Stromal cell of bone marrow (primary cell): Measurements from ENCODE around the gene ZNF784.

Experiments used
- DNase-seq: peaks from one replicate; pipeline ENCODE4 v3.0.0-alpha.2; 2012; ENCODE audit warnings: low read depth

The ZNF784 gene

DNA sequence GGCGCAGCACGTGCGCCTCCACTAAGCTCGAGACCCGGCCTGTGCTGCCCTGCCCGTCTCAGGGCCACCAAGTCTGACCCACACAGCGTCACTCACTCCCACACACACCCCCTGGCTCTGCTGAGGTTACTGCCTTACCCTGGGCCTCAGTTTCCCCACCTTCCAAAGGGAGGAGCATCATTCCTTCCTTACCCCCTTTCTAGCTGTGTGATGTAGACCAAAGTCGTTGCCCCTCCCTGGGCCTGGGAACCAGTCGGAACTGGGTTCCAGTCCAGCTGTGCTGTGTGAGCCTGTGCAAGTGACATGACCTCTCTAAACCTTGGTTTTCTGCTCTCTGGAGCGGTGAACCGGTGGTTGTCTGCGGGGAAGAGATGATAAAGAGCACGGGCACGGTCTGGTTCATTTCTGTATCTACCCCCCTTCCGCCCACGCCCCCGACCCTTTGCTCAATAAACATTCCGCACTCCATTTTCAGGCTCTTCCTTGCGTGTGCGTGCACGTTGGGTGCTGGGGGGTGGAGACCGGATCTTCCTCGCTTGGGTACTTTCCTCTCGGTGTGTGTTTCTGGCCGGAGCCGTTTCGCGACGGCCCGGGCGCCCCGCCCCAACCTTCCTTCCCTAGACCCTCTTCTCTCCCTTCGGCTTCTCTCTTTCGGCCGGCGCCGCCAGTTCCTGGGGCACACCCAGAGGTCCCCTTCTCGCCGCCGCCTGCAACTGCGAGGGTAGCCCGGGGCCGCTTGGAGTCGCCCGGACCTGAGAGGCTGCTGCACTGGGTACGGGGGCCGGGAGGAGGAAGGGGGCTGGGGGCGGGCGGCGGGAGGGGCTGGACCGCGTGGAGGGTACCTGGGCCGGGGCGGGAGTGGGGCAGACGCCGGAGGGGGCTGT, 18.9 kb upstream of the ZNF784 start, which contains the start of gene ZNF581:
Gene ZNF581, plus strand, starts transcription at position 647 of the 884 bp plus-strand sequence. CDS start 923 bp downstream, outside the sequence.
- DNase-seq: no peak

DNA sequence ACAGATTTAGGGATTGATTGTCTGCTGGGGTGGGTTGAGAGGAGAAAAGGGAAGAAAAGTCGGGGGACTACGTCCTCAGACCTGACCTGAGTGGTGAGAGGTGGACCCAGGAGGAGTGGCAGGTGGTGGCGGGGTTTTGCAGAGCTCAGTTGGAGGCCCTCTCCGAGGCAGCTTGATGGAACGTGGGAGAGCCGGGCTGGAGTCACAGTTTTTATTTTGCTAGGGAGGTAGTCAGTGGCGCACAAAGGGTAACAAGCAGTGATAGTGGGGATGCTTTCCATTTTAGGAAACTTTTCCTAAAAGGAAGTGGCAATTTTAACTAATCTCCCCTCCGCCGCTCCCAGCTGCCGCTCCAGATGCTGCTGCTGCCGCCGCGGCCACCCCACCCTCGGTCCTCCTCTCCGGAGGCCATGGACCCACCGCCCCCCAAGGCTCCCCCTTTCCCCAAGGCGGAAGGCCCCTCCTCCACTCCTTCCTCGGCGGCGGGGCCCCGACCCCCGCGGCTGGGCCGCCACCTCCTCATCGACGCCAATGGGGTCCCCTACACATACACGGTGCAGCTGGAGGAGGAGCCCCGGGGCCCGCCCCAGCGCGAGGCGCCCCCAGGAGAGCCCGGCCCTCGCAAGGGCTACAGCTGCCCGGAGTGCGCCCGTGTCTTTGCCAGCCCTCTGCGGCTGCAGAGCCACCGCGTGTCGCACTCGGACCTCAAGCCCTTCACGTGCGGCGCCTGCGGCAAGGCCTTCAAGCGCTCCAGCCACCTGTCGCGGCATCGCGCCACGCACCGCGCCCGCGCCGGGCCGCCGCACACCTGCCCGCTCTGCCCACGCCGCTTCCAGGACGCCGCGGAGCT, 18.0 kb upstream of the ZNF784 start:
- DNase-seq: no peak

DNA sequence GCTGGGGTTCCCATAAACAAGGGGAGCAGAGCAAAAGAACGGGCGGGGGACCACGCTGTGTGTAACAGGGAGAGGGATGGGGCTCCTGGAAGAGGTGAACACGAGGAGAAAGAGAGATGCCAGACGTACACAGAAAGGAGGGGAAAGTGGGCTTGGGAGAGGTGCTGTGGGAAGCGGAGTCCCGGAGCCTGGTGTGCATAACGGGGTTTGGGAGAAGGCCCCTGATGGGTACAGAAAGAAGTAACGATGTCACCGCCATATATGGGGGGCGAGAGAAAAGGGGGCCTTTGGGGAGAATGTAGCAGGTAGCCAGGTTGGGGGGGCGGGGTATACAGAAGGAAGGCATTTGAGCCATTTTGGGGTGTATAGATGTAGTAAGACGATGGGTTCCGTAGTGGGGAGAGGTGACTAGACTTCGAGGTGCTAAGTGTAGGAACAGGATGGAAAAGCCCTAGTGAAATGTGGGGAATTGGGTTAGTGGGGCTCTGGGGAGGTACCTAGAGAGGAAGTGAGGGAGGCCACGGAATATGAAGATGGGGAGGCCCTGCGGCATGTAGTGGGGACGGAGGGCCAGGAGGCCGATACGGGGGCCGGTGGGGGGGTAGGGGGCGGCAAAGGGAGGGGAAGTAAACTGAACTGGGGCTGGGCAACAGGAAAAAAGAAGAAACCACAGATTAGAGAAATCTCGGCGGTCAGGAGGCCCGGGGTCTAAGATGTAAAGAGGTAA, 17.2 kb upstream of the ZNF784 start:
- no peak for DNase-seq

DNA sequence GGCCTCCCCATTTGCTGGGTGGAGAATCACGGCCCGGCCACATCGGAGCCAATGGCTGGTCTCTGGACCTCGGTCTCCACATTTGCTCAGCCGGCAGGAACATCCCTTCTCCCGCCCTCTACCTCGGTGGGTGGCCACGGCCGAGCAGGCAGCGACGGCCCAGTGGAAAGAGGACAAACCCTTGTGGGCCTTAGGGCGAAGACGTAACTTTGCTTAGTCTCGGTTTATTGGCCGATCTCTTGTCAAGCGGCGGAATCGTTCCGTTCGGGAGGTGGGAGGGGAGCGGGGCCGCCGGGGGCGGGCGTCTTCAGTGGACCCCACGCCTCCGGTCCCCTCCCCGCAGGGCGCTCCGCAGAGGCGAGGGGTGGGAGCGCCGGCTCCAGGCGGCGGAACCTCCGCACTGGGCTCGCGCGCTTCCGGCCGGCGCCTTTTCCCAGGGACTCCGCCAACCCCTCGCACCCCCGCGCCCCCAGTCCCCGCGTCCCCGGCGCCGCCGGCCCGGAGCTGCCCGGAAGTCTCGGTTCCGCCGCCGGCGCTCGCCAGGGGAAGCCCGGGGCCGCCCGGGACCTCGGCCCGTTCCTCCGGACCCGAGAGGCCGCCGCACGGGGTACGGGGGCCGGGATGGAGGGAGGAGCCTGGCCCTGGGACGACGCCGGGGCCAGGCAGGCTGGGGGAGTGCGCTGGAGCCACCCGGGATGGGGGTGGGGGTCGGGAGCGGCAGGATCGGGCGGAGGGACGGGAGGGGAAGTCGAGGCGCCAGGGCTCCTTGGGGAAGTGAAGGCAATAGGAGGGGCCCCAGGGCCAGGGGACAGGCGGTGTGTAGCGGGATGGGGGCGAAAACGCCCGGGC, 16.4 kb upstream of the ZNF784 start, which contains the start of gene ZNF580:
Gene ZNF580, plus strand, starts transcription at position 426 of the 849 bp plus-strand sequence. CDS start 1,507 bp downstream, outside the sequence.
- DNase-seq: no peak

DNA sequence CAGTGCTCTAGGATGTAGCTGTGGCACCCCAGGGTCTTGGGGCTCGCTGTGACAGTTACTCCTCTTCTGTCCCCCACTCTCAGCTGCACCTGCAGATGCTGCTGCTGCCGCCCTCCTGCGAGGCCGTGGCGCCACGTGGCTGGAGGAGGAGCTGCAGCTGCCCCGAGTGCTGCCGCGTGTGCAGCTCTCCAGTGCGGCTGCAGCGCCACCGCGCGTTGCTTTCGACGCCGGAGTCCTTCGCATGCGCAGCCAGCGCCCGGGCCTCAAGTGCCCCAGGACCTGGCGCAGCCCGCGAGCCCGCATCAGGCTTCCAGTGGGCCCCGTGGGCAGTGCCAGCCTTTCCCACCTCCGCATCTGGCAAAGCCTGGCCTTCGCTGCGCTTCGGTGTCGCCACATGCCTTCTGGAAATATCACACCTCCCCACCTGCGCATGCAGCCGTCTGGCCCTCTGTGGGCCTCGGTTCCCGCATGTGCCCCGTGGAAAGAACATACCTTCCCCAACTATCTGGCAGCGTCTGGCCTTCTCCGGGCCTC, 15.7 kb upstream of the ZNF784 start:
- DNase-seq: no peak

DNA sequence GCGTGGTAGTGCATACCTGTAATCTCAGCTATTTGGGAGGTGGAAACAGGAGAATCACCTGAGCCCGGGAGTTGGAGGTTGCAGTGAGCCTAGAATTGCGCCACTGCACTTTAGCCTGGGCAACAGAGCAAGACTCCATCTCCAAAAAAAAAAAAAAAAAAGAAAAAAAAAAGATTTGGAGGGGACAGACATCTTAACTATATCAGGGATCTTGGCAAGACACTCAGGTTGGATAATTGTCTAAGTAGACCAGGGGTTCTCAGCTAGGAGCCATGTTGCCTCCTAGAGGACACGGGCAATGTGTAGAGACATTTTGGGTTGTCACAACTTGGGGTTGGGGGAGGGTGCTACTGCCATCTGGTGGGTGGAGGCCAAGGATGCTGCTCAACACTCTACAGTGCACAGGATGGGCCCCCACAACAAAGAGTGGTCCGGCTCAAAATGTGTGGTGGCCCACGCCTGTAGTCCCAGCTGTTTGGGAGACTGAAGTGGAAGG, 14.5 kb upstream of the ZNF784 start:
- no peak for DNase-seq

DNA sequence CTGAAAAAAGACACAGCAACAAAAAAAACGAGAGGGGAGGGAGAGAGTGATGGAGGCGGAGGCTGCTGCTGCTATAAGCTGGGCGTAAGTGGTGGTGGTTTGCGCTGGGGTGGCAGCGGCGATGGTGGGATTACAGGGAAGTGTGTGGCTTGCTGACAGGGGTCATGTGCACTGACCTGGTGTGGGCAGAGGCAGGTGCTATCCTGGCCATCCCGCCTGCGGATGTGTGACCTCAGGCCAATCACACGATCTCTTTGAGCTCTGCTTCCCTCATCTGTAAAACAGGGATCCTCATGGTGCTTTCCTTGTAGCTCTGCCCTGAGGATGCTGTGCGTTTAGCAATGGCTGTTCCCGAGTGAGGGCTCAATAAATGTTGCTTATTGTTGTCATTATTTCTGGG, 13.2 kb upstream of the ZNF784 start:
- DNase-seq: no peak

DNA sequence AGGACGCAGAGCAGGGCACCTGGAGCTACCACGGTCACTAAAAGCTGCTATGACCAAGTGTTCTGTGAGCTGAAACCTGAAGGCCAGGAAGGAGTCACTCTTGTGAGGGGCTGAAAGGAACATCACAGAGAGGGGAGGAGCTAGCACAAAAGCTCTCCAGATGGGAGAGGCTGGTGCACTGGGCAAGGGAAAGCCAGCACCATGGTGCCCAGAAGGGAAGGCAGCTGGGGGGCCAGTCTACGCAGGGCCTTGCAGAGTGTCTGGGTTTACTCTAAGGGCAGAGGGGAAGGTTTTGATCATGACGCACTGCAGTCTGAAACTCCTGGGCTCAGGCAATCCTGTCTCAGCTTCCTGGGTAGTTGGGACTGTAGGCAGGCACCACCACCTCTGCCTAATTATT, 12.4 kb upstream of the ZNF784 start:
- no peak for DNase-seq

DNA sequence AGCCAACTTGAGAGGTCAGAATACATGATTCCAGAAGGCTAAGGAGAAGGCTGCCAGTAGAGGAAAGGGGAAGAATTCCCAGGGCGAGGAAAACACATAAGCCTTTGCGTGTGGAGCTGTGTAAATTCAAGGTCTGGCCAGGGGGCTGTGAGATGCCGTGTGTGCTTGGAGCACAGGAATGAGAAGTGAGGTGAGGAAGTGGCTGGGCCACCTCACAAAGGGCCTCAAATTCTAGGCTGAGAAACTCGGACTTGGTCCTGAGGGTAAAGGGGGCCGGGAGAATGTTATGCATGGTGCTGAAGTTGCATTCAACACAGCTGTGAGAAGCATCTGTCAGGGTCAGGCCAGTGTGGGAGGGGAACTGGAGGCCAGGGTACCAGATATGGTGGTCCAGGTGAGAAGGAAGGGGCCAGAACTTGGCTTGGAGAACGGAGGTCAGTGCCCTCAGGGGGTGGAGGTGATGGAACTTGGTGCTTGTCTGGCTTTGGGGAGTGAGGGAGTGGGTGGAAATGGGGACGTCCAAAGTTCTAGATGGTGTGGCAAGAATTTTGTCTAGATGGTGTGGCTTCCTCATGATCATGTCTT, 11.6 kb upstream of the ZNF784 start:
- DNase-seq: no peak

DNA sequence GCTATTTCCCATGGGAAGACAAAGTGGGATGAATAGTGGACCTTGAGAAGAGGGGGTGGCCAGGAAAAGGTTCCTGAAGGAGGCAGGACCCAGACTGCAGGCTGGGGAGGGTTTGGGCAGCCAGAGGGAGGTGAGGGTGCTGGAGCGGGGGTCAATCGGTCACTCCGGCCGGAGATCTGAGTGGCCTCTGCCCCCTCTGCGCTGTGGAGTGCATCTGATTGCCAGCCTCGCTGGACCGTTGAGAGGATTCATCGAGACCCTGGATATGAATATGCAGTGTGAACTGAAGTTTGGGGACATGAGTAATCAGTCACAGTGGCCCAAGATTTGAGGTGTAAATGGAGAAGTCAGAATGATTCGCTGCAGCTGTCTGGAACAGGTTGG, 11.0 kb upstream of the ZNF784 start:
- no peak for DNase-seq

DNA sequence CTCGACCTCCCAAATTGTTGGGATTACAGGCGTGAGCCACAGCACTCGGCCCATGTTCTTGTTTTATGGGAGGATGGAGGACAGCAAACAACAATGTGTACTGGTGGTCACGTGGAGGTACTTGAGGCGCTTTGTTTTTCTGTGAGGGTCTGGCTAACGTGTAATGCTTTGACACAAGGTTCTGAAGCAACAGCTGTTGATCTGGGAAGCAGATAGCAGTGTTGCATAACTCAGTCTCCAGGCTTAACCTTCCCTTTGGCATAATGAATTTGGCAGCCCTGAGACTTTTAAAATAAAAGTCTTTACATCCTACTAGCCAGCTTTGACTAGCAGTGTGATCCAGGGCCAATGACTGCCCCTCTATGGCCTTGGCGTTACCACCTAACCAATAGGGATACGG, 9.5 kb upstream of the ZNF784 start:
- no peak for DNase-seq

DNA sequence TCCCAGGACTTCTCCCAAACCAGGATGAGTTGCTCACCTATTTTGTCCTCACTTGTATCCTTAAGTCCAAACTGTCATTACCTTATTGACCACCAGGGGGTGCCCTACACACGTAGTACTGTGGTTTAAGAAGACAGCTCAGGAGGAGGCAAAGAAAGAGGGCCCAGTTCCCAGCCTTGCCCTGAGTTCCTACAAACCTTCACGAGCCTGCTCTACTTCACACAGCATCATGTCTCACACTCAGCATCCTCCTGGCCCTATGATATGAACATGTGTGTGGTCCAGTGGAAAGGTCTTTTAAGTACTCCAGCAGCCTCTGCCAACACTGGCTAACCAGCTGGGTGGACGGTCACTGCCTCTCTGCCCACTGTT, 8.1 kb upstream of the ZNF784 start:
- peak; percentile 86 for DNase-seq

DNA sequence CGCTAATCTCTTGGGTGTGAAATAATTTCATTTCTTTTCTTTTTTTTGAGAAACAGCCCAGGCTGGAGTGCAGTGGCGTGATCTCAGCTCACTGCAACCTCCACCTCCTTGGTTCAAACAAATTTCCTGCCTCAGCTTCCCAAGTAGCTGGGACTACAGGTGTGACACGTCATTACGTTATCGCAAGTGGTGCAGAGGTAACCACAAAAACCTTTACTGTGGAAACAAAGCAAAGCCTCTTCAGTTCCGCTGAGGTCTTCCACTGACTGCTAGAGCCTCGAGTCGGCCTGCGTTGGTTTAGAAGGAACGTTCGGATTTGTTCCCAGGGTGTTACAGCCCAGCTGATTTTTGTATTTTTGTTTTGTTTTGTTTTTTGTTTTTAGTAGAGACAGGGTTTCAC, 2.0 kb upstream of the ZNF784 start:
- no peak for DNase-seq

DNA sequence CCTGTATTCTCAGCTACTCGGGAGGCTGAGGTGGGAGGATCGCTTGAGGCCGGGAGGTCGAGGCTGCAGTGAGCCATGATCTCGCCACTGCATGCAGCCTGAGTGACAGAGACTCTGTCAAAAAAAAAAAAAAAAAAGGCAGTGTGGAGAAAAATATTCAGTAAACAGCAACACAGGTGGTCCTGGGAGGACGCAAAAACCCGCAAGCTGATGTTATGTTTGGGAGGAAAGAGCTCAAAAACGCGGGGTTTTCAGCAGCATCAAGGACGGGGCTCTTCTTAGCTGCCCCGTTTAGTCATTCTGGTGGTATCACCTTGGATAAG, 599 bp upstream of the ZNF784 start:
- DNase-seq: no peak

DNA sequence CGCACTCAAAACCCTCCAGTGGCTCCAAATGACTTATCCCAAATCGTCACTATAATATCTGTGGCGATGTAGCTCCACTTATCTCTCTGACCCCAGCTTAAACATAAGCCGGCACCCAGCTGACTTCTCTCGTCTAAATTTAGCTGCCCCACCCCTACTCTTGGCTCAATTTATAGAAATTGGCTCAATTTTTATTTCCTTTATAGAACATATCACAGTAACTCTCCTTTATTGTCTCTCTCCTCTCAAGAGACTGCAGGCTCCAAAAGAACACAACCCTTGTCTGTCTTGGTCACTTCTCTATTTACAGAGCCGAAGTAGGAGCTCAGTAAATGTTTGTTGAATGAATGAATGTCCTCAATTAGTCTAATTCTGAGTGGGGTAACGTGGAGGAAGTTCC, 805 bp downstream of the ZNF784 start:
- no peak for DNase-seq

DNA sequence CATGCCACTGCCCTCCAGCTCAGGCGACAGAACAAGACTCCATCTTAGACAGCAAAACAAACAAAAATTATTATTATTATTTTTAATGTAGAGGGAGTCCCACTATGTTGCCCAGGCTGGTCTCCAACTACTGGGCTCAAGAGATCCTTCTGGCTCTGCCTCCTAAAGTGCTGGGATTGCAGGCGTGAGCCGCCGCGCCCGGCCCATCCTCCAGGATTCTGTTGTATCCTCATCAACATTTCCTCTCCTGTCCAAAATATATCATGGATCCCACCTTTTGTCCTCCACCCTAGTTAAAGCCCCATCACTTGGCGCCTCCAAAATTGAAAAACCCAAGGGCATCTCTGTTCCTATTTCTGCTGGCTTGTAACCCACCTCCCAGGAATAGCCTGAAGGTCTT, 1.2 kb downstream of the ZNF784 start:
- DNase-seq: no peak

DNA sequence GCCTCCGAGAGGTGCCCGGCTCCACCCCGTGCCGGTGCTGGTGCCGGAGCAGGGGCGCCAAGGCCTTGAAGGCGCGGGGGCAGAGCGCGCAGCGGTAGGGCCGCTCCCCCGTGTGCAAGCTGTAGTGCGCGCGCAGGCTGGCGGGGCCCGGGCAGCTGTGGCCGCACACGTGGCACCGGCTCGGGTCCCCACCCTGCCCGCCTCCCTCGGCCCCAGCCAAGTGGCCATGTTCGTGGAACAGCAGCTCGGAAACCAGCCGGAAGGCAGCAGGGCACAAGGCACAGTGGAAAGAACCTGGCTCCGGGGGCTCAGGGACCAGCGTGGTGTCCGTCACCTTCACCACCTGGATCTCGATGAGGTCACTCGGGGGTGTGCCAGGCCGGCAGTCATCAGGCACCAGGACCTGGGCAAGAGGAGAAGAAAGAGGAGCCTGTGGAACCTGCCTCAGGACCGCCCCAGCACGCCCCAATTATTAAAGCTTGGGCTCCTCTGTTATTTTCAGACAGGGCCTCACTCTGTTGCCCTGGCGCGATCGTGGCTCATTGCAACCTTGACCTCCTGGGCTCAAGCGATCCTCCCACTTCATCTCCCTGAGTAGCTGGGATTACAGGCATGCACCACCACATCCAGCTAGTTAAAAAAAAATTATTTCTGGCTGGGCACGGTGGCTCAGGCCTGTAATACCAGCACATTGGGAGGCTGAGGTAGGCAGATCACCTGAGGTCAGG, 2.0 kb downstream of the ZNF784 start:
- DNase-seq: no peak

DNA sequence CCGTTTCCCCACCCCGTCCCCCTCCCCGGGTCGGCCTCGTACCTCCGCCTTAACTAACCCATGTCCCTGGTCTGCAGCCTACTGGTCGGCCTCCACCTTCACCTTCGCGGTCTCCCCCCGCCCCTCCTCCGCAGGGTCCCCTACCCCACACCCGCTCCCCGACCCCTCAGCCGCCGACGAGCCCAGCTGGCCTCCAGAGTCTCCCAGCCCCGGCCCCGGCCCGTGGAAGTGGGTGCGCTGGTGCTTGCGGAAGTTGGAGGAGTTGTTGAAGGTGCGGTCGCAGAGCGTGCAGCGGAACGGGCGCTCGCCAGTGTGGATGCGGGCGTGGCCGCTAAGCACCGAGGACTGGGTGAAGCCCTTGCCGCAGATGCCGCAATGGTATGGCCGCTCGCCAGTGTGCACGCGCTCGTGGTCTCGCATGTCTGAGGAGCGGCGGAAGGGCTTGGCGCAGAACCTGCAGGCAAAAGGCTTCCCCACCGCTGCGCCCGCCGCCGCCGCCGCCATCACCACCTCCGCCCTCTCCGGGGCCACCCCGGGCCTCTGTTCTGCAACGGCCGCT, 2.6 kb downstream of the ZNF784 start:
- no peak for DNase-seq

DNA sequence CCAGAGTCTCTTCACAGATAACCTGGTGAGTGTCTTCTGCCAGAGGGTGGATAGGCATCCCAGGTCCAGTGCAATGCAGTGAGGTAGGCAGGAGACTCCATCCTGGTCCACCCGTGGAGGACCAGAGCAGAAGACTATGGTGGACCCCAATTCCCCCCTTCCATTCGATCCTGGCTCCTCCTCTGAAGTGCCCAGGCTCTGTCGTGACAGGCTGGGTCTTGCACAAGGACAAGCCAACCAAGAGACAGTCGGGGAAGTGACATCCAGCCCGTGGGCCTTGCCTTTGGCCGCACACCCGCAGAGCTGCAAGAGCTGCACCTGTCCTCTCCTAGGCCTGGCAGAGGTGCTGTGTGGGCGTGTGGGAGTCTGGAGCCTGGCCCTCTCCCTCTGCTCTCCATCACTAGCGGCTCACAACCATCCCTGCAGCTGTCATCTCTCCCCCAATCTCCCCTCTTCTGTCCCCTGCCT, 3.1 kb downstream of the ZNF784 start:
- no peak for DNase-seq
